Measurements from ENCODE around the gene ZNF827.

- TF ChIP-seq CTCF (IDR thresholded peaks at IDR 0.05) (no peak), POLR2A (IDR thresholded peaks at IDR 0.05) (no peak)
Measured at GRCh38 chr4:145852256-145852839, 86.3 kb downstream of the ZNF827 start.

Measured in thyroid gland (tissue), 4 donors.